H1 (cell line): ENCODE measurements around the gene SPATS2. TPM values are rescaled to one million over a fixed set of nuclear protein-coding genes. Genes with fewer than 3 reads are reported as not detected.

Experiments
- CTCF ChIA-PET: fragments of 300-600 bp; sonication (Branson Sonifier 250); formaldehyde crosslinking; loops from one replicate; lab custom pipeline; 2021; ENCODE audit not compliant: partially characterized antibody; lab: Charles Lee
- POLR2A ChIA-PET: fragments of 300-600 bp; sonication (Branson Sonifier 250); formaldehyde crosslinking; loops from one replicate; lab custom pipeline; 2021; ENCODE audit warnings: inconsistent platforms; ENCODE audit not compliant: partially characterized antibody; lab: Charles Lee
- DNase-seq, 2 experiments: peaks; one replicate each; pipeline versions ENCODE4 v3.0.0 to v3.0.0-alpha.2; 2010 to 2022; ENCODE audit warnings: low spot score in 2 of 2, low read depth in 1 of 2, mixed read lengths in 1 of 2
- FAIRE-seq: peaks from 2 replicates; lab custom pipeline; 2011; peaks lifted over from hg19 to GRCh38; lab: Jason Lieb, UNC
- H2AFZ ChIP-seq: 2 replicates; pipeline ENCODE4 v1.8.1; 2012; ENCODE audit warnings: low read length, inconsistent platforms
- H2AK5ac ChIP-seq: 2 replicates; pipeline ENCODE4 v1.6.1; 2013; ENCODE audit warnings: low read depth, low read length
- H2BK120ac ChIP-seq: replicated peaks from 2 replicates; pipeline ENCODE3; 2013; ENCODE audit warnings: low read depth, low read length, inconsistent platforms
- H2BK12ac ChIP-seq: 2 replicates; pipeline ENCODE4 v1.6.1; 2013; ENCODE audit warnings: low read depth, low read length
- H2BK15ac ChIP-seq: 2 replicates; pipeline ENCODE4 v1.6.1; 2013; ENCODE audit warnings: low read length
- H2BK20ac ChIP-seq: 2 replicates; pipeline ENCODE4 v1.6.1; 2013; ENCODE audit warnings: low read length
- H2BK5ac ChIP-seq: 2 replicates; pipeline ENCODE4 v1.6.1; 2013; ENCODE audit warnings: low read depth, low read length
- H3K14ac ChIP-seq: 2 replicates; pipeline ENCODE4 v1.6.1; 2013; ENCODE audit warnings: inconsistent platforms; ENCODE audit not compliant: insufficient read length
- H3K18ac ChIP-seq: 2 replicates; pipeline ENCODE4 v1.6.1; 2013; ENCODE audit warnings: low read length; ENCODE audit errors: extremely low read depth
- H3K23ac ChIP-seq: 2 replicates; pipeline ENCODE4 v1.6.1; 2013; ENCODE audit warnings: inconsistent platforms; ENCODE audit not compliant: insufficient read length
- H3K23me2 ChIP-seq: 2 replicates; pipeline ENCODE4 v1.6.1; 2013; ENCODE audit warnings: low read depth, low read length
- H3K27ac ChIP-seq: 2 replicates; pipeline ENCODE4 v1.6.1; 2011; ENCODE audit warnings: low read depth, low read length, inconsistent platforms
- H3K27me3 ChIP-seq, 4 experiments: replicated peaks in 1 of 4; 1 replicate in 1 of 4; 2 replicates in 3 of 4; pipeline versions ENCODE4 v1.6.1 to v1.8.1; 2011 to 2013; ENCODE audit warnings: low read length in 3 of 4, mild to moderate bottlenecking in 3 of 4, inconsistent platforms in 2 of 4, mixed read lengths in 2 of 4, moderate library complexity in 1 of 4; ENCODE audit not compliant: control insufficient read depth in 3 of 4, insufficient read depth in 3 of 4; ENCODE audit errors: extremely low read depth in 1 of 4
- H3K36me3 ChIP-seq, 4 experiments: 2 replicates each; pipeline versions ENCODE4 v1.6.1 to v1.8.1; 2011 to 2013; ENCODE audit warnings: mild to moderate bottlenecking in 4 of 4, low read length in 3 of 4, moderate library complexity in 2 of 4, control low read depth in 1 of 4, inconsistent platforms in 1 of 4; ENCODE audit not compliant: insufficient read depth in 4 of 4, control insufficient read depth in 2 of 4
- H3K4ac ChIP-seq: replicated peaks from 2 replicates; pipeline ENCODE3; 2013; ENCODE audit warnings: low read length, low read depth, mixed read lengths, inconsistent platforms; ENCODE audit not compliant: insufficient read length
- H3K4me1 ChIP-seq, 4 experiments: replicated peaks in 1 of 4; 1 replicate in 1 of 4; 2 replicates in 3 of 4; pipeline versions ENCODE4 v1.6.1 to v1.8.1; 2011 to 2013; ENCODE audit warnings: low read length in 3 of 4, inconsistent platforms in 2 of 4, mixed read lengths in 1 of 4; ENCODE audit not compliant: insufficient read depth in 4 of 4, control insufficient read depth in 3 of 4
- H3K4me2 ChIP-seq, 2 experiments: 2 replicates each; pipeline versions ENCODE4 v1.6.1 to v1.8.1; 2011 to 2013; ENCODE audit warnings: low read depth in 2 of 2, low read length in 2 of 2, control low read depth in 1 of 2, inconsistent platforms in 1 of 2, mild to moderate bottlenecking in 1 of 2; ENCODE audit not compliant: insufficient read depth in 1 of 2
- H3K4me3 ChIP-seq, 4 experiments: fragments of 200-600, 300-600 bp in 1 of 4; sonication (generic), shearing (Covaris generic), sonication (Bioruptor Twin) in 1 of 4; 2 replicates each; pipeline versions ENCODE4 v1.5.1 to v1.8.1; 2011 to 2016; ENCODE audit warnings: low read length in 4 of 4, low read depth in 3 of 4, control low read depth in 2 of 4, inconsistent platforms in 2 of 4, mild to moderate bottlenecking in 2 of 4, mixed read lengths in 1 of 4, moderate library complexity in 1 of 4; ENCODE audit not compliant: insufficient read depth in 2 of 4; ENCODE audit errors: extremely low read depth in 1 of 4
- H3K56ac ChIP-seq: replicated peaks from 2 replicates; pipeline ENCODE3; 2013; ENCODE audit warnings: low read depth, mild to moderate bottlenecking, mixed read lengths, low read length, inconsistent platforms; ENCODE audit not compliant: insufficient read length
- H3K79me1 ChIP-seq: 2 replicates; pipeline ENCODE4 v1.6.1; 2013; ENCODE audit warnings: low read depth, low read length, control low read depth
- H3K79me2 ChIP-seq, 2 experiments: 2 replicates each; pipeline versions ENCODE4 v1.6.1 to v1.8.1; 2012 to 2013; ENCODE audit warnings: low read length in 2 of 2, mild to moderate bottlenecking in 2 of 2, inconsistent platforms in 1 of 2; ENCODE audit not compliant: insufficient read depth in 2 of 2, control insufficient read depth in 1 of 2
- H3K9ac ChIP-seq, 4 experiments: replicated peaks in 1 of 4; 1 replicate in 1 of 4; 2 replicates in 3 of 4; pipeline versions ENCODE4 v1.6.1 to v1.8.1; 2011 to 2013; ENCODE audit warnings: low read depth in 3 of 4, low read length in 3 of 4, control low read depth in 2 of 4, mild to moderate bottlenecking in 2 of 4, moderate library complexity in 2 of 4, inconsistent platforms in 1 of 4; ENCODE audit errors: extremely low read depth in 1 of 4
- H3K9me3 ChIP-seq, 2 experiments: 2 replicates each; pipeline versions ENCODE4 v1.6.1 to v1.8.1; 2012 to 2013; ENCODE audit warnings: mild to moderate bottlenecking in 2 of 2, moderate library complexity in 2 of 2, control low read depth in 1 of 2, inconsistent platforms in 1 of 2, low read depth in 1 of 2, low read length in 1 of 2, mixed read lengths in 1 of 2; ENCODE audit not compliant: insufficient read depth in 2 of 2
- H4K20me1 ChIP-seq, 2 experiments: replicated peaks in 1 of 2; 2 replicates each; pipeline versions ENCODE3 to v1.8.1; 2011 to 2013; ENCODE audit warnings: inconsistent platforms in 2 of 2, low read length in 2 of 2, mild to moderate bottlenecking in 1 of 2; ENCODE audit not compliant: insufficient read depth in 2 of 2, control insufficient read depth in 1 of 2
- H4K5ac ChIP-seq: 2 replicates; pipeline ENCODE4 v1.6.1; 2013; ENCODE audit warnings: low read length, low read depth, mixed read lengths, inconsistent platforms; ENCODE audit not compliant: insufficient read length
- H4K8ac ChIP-seq: 2 replicates; pipeline ENCODE4 v1.8.0; 2013; ENCODE audit warnings: mild to moderate bottlenecking, moderate library complexity, low read length, inconsistent platforms; ENCODE audit not compliant: insufficient read depth; ENCODE audit errors: extremely low read depth
- H4K91ac ChIP-seq: replicated peaks from 2 replicates; pipeline ENCODE3; 2013; ENCODE audit warnings: low read length, mixed read lengths, inconsistent platforms; ENCODE audit not compliant: insufficient read length
- ATF3 ChIP-seq: IDR thresholded peaks from 2 replicates; pipeline ENCODE4 v1.6.1; 2011; ENCODE audit warnings: low read depth, mild to moderate bottlenecking, low read length; ENCODE audit not compliant: insufficient read depth
- BRCA1 ChIP-seq: IDR thresholded peaks from 2 replicates; pipeline ENCODE4 v1.6.1; 2012; ENCODE audit warnings: low read depth, low read length, improper control_type of control experiment
- CHD2 ChIP-seq: IDR thresholded peaks from 2 replicates; pipeline ENCODE4 v1.6.1; 2012; ENCODE audit warnings: low read length, improper control_type of control experiment
- CTBP2 ChIP-seq: IDR thresholded peaks from 2 replicates; pipeline ENCODE4 v1.7.0; 2011; ENCODE audit warnings: borderline replicate concordance, mild to moderate bottlenecking, moderate library complexity, mixed read lengths, low read length; ENCODE audit not compliant: insufficient read depth, insufficient read length
- FOSL1 ChIP-seq: IDR thresholded peaks from 2 replicates; pipeline ENCODE4 v1.6.1; 2011; ENCODE audit warnings: mild to moderate bottlenecking, low read depth, low read length, moderate library complexity; ENCODE audit not compliant: insufficient read depth
- MAFK ChIP-seq: IDR thresholded peaks from 2 replicates; pipeline ENCODE4 v1.6.1; 2012; ENCODE audit warnings: low read depth, mild to moderate bottlenecking, improper control_type of control experiment, low read length
- MAX ChIP-seq: IDR thresholded peaks from 2 replicates; pipeline ENCODE4 v1.6.1; 2012; ENCODE audit warnings: inconsistent platforms
- POLR2A ChIP-seq, 2 experiments: IDR thresholded peaks; 1 replicate in 1 of 2; 2 replicates in 1 of 2; pipeline ENCODE4 v1.6.1; 2011; ENCODE audit warnings: low read depth in 2 of 2, low read length in 2 of 2, mild to moderate bottlenecking in 2 of 2; ENCODE audit errors: control extremely low read depth in 1 of 2
- RAD21 ChIP-seq, 2 experiments: IDR thresholded peaks in 1 of 2; conservative IDR thresholded peaks in 1 of 2; 2 replicates each; pipeline ENCODE4 v1.6.1; 2011; ENCODE audit warnings: low read depth in 2 of 2, low read length in 2 of 2, improper control_type of control experiment in 1 of 2, inconsistent platforms in 1 of 2, mild to moderate bottlenecking in 1 of 2, moderate library complexity in 1 of 2
- RFX5 ChIP-seq: IDR thresholded peaks from 2 replicates; pipeline ENCODE4 v1.6.1; 2011; ENCODE audit warnings: low read depth, low read length, improper control_type of control experiment, borderline replicate concordance
- SIRT6 ChIP-seq: IDR thresholded peaks from one replicate; pipeline ENCODE4 v1.7.1; 2012; ENCODE audit warnings: low read length, inconsistent platforms
- TAF1 ChIP-seq: IDR thresholded peaks from 2 replicates; pipeline ENCODE4 v1.6.1; 2011; ENCODE audit warnings: mild to moderate bottlenecking, low read depth, low read length
- TBP ChIP-seq: IDR thresholded peaks from 2 replicates; pipeline ENCODE4 v1.6.1; 2011; ENCODE audit warnings: low read depth, low read length, improper control_type of control experiment
- TCF12 ChIP-seq: IDR thresholded peaks from 2 replicates; pipeline ENCODE4 v1.6.1; 2011; ENCODE audit warnings: low read depth, mild to moderate bottlenecking, low read length
- WGBS, 2 experiments: shearing (Covaris generic) in 1 of 2; methylation state at CpG; one replicate each; pipeline versions ENCODE4 v1.1.6 to v1.1.7; 2013 to 2015; ENCODE audit warnings: low lambda C conversion rate in 2 of 2, mixed read lengths in 2 of 2, inconsistent platforms in 1 of 2, low coverage in 1 of 2, missing lambda C conversion rate in 1 of 2; ENCODE audit not compliant: insufficient replicate concordance in 2 of 2, insufficient coverage in 1 of 2, insufficient read length in 1 of 2; ENCODE audit errors: extremely low coverage in 1 of 2, missing lambda C conversion rate in 1 of 2; 5-methylcytosine and 5-hydroxymethylcytosine counted together
- polyA plus RNA-seq, 7 experiments: library from polyadenylated mRNA; depleted of rRNA in 3 of 7; stranded (reverse) in 5 of 7; unstranded in 2 of 7; fragments of >200 nt in 5 of 7; fragments of 200-250 nt in 2 of 7; gene quantifications; 1 replicate in 5 of 7; 2 replicates in 1 of 7; 4 replicates in 1 of 7; pipeline versions ENCODE4 v1.2.1 to v1.2.3, GENCODE V29; 2011 to 2013; ENCODE audit warnings: missing spikeins in 2 of 7, mixed read lengths in 2 of 7
- total RNA-seq: library from RNA; stranded (reverse); fragmentation: NEBNext Ultra II Directional; extraction: Animal tissue kit (Norgen Biotek cat#: 25700); gene quantifications from 2 replicates; pipeline ENCODE4 v1.2.1, GENCODE V29; 2021

Gene SPATS2
- total and polyA plus RNA-seq, 2 of the 8 experiments (the other 6 are each of a cell fraction or from before 2014, with no cell fraction given): 19.2 to 24.5 TPM

- no peak for FAIRE-seq
- Histone ChIP-seq H3K4ac (no peak overlapping the region), H4K20me1 (peaks cover 6 to 9% of the 10 kb centered on the region in 2 experiments), H2BK15ac (no peak overlapping the region), H3K23ac (no peak overlapping the region), H3K79me2 (no peaks in the 10 kb centered on the region), H2BK120ac (no peak overlapping the region), H3K56ac (no peak overlapping the region), H2AK5ac (no peak overlapping the region), H3K27ac (no peak overlapping the region), H4K8ac (no peak overlapping the region), H3K14ac (no peak overlapping the region), H3K18ac (no peak overlapping the region), H3K4me3 (no peak overlapping the region), H4K5ac (no peak overlapping the region), H3K9me3 (peaks cover 0 to 6% of the 10 kb centered on the region in 2 experiments; a peak in 1 of 4 replicates), H4K91ac (no peak overlapping the region), H3K4me2 (no peak overlapping the region), H3K27me3 (peaks cover 53 to 76% (median 68%) of the 10 kb centered on the region in 4 experiments), H3K36me3 (peaks cover 5 to 21% (median 11%) of the 10 kb centered on the region in 4 experiments; a peak in 7 of 8 replicates), H2BK12ac (no peak overlapping the region), H3K9ac (no peak overlapping the region), H2BK20ac (no peak overlapping the region), H2BK5ac (no peak overlapping the region), H3K4me1 (peaks cover 0 to 22% (median 12%) of the 10 kb centered on the region in 4 experiments; a peak in 6 of 7 replicates), H2AFZ (no peak overlapping the region), H3K79me1 (no peaks in the 10 kb centered on the region), H3K23me2 (peaks cover 7% of the 10 kb centered on the region; the same call in 1 of the 2 replicates)
- DNase-seq: no peak
- CTCF ChIA-PET: interaction anchor here (0.6 to 12.7 kb wide), 10 partner anchors 8 to 513 kb away, joined by 3 to 276 read pairs (median 6); partner anchors contain the start of genes DNAJC22 and PRPH
- 90% methylated on average over 14 of the region's 19 CpGs; no CpG with 5 or more reads in 1 of the 2 experiments for WGBS, 2 experiments
- POLR2A ChIA-PET: interaction anchor here (1.1 to 6.2 kb wide), 4 partner anchors 8 to 40 kb away, joined by 3 to 37 read pairs (median 32); partner anchors contain the start of genes DNAJC22 and TROAP
- TF ChIP-seq TCF12 (no peak), POLR2A (IDR thresholded peaks at IDR 0.05; ENCODE audit: control extremely low read depth in 1 of 2, low read depth in 2 of 2, low read length in 2 of 2) (no peak), ATF3 (no peak), BRCA1 (no peak), FOSL1 (no peak), RFX5 (no peak), SIRT6 (no peak), TAF1 (no peak), TBP (no peak), MAFK (no peak), MAX (no peak), CHD2 (no peak), CTBP2 (no peak), RAD21 (IDR thresholded peaks at IDR 0.05 in 1 of 2, conservative IDR thresholded peaks at IDR 0.05 in 1 of 2; ENCODE audit: low read depth in 2 of 2, low read length in 2 of 2) (no peak)
Observed at GRCh38 chr12:49334226-49334625, 33.0 kb upstream of the SPATS2 start.
